Kidney epithelial cell (primary cell): ENCODE data around the gene SEPTIN10. TPM values are rescaled to one million over a fixed set of nuclear protein-coding genes. Genes with fewer than 3 reads are reported as not detected.

Source experiments
- DNase-seq: peaks from one replicate; pipeline ENCODE4 v3.0.0-alpha.2; 2010; ENCODE audit warnings: low read depth
- H3K27me3 ChIP-seq: 2 replicates; pipeline ENCODE4 v1.6.0; 2011; ENCODE audit warnings: low read length; ENCODE audit not compliant: control insufficient read depth, insufficient read depth
- H3K36me3 ChIP-seq: 2 replicates; pipeline ENCODE4 v1.5.1; 2011; ENCODE audit warnings: low read length; ENCODE audit not compliant: control insufficient read depth, insufficient read depth
- H3K4me3 ChIP-seq: 2 replicates; pipeline ENCODE4 v1.5.1; 2011; ENCODE audit warnings: low read depth, mild to moderate bottlenecking, control low read depth, low read length
- CTCF ChIP-seq: IDR thresholded peaks from 2 replicates; pipeline ENCODE4 v1.5.1; 2011; ENCODE audit warnings: mild to moderate bottlenecking, moderate library complexity, low read length, control low read depth, inconsistent platforms; ENCODE audit not compliant: insufficient read depth, poor library complexity, severe bottlenecking
- total RNA-seq: library from RNA; depleted of rRNA; stranded (reverse); fragments of >200 nt; gene quantifications from 2 replicates; pipeline ENCODE4 v1.2.3, GENCODE V29; 2015

SEPTIN10 gene
- total RNA-seq, 1 donor from 2014 or later: 43.2 TPM

DNA sequence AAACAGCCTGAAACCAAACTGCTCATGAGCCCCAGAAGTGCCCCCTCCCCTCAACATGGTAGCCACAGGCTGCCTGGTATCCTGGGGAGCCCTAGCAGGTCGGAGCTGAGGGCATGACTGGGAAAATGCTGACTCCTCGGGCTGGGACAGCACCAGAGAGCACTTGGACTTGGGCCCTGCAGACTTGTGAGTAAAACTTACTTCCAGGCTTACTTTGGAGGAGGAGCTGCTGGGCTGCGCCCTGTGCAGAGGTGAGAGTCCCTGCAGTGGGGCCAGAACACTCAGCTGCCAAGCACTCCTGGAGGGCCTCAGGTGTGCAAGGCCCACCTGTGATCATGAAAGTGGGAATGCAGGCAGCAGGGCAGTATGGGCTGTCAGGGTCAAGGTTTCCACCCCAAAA lies 119.4 kb downstream of the SEPTIN10 start:
- H3K4me3 ChIP-seq: no peak overlapping the region
- no peak for TF ChIP-seq CTCF
- H3K27me3 ChIP-seq: no peaks in the 10 kb centered on the region

GRCh38 chr2:109493176-109493935 lies 120.4 kb downstream of the SEPTIN10 start:
- H3K27me3 ChIP-seq: no peaks in the 10 kb centered on the region
- TF ChIP-seq CTCF: no peak
- no peak for DNase-seq
- H3K36me3 ChIP-seq: no peaks in the 10 kb centered on the region
- no peak overlapping the region for H3K4me3 ChIP-seq

More for the DNA sequence above, 119.4 kb downstream of the SEPTIN10 start:
- DNase-seq: no peak
- no peaks in the 10 kb centered on the region for H3K36me3 ChIP-seq

Other genes starting within 250 kb of the SEPTIN10 start
- 13.5 and 14.9 TPM in 2 replicates for gene SOWAHC, start 398 bp upstream of the SEPTIN10 start, total RNA-seq
- gene RGPD5, start 180.3 kb upstream of the SEPTIN10 start, total RNA-seq: 7.6 and 12.4 TPM in 2 replicates